DND-41 (cell line): ENCODE measurements around the gene LCNL1.

Source experiments
- EZH2 ChIP-seq: IDR thresholded peaks from 3 replicates; pipeline ENCODE4 v1.6.1; 2012; ENCODE audit warnings: borderline replicate concordance, low read depth, mild to moderate bottlenecking, moderate library complexity, low read length, inconsistent platforms; ENCODE audit not compliant: severe bottlenecking
- TF ChIP-seq, protein P1 (sequence below): IDR thresholded peaks from 2 replicates; pipeline ENCODE4 v1.5.1; 2012; ENCODE audit warnings: borderline replicate concordance, low read length, moderate library complexity, mild to moderate bottlenecking; ENCODE audit not compliant: poor library complexity, severe bottlenecking; ENCODE audit errors: extremely low read depth

DNA sequence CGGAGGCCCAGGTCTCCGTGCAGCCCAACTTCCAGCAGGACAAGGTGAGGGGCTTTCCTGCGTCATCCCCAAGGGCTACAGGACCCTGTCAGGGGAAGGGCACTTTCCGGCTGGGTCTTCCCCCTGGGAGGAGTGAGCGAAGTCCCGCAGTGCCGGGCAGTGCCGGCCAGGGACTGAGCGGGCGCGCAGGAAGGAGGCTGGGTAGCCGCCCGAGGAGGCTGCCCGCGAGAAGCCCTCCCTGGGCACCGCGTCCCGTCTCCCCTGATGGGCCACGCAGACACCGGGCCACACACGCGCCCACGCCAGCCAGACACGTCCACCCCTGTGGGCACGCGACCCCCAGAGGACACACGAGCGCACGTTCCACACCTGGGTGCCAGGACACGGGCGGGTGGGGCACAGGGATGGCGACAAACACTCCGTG, 5.1 kb upstream of the LCNL1 start:
- TF ChIP-seq, protein P1, sequence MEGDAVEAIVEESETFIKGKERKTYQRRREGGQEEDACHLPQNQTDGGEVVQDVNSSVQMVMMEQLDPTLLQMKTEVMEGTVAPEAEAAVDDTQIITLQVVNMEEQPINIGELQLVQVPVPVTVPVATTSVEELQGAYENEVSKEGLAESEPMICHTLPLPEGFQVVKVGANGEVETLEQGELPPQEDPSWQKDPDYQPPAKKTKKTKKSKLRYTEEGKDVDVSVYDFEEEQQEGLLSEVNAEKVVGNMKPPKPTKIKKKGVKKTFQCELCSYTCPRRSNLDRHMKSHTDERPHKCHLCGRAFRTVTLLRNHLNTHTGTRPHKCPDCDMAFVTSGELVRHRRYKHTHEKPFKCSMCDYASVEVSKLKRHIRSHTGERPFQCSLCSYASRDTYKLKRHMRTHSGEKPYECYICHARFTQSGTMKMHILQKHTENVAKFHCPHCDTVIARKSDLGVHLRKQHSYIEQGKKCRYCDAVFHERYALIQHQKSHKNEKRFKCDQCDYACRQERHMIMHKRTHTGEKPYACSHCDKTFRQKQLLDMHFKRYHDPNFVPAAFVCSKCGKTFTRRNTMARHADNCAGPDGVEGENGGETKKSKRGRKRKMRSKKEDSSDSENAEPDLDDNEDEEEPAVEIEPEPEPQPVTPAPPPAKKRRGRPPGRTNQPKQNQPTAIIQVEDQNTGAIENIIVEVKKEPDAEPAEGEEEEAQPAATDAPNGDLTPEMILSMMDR = no peak
- no peak for TF ChIP-seq EZH2
